ENCODE data around the gene SPDEF.
A peak's percentile ranks its signal among the peaks of the same experiment; 100 is the strongest.

Gene SPDEF

DNA sequence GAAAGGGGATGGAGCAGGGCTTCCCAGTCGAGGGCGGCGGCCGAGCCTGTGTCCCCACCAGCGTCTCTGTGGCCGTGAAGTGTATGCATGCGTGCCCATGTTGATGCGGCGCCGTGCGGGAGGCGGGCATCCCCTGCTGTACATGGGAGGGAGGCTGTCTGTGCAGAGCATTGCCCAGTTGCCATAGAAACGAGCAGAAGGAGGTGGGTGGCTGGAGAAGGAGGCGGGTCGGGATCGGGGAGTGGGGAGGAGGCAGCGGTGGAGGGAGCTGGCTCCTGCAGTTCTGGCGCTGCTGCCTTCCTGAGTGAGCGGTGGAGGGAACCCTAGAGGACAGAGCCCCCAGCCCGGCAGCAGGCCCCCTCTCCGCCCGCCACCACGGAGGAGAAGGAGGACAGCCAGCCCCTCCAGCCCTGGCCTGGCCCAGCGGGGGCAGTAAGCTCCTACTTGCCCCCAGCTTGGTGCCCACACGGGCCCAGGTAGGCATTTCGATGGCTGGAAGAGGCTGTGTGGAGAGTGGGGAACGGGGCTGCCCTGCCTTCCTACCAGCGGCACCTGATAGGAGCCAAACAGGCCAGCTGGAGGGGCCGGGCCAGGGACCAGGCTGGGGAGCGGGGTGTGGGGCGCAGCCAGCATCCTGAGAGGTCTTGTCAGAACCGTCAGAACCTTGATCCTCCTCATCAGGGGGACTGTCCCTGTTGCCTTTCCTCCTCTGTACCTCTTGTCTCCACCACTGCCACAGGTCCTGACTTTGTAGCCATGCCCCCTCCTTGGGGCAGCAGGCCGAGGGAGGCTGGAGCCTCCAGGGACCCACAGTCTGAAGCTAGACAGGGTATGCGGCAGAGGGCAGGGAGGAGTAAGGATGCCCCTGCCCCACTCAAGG, 41.3 kb downstream of the SPDEF start:
- Histone ChIP-seq H3K4me1 (ENCODE audit: insufficient read depth, poor library complexity, severe bottlenecking) (no peaks in the 10 kb centered on the region), H3K9me3 (ENCODE audit: severe bottlenecking) (no peaks in the 10 kb centered on the region), H3K4me3 (ENCODE audit: severe bottlenecking) (no peak overlapping the region), H3K27ac (ENCODE audit: poor library complexity, severe bottlenecking) (no peak overlapping the region), H3K36me3 (ENCODE audit: low read depth) (no peaks in the 10 kb centered on the region), H3K27me3 (ENCODE audit: insufficient read depth, poor library complexity, severe bottlenecking) (no peaks in the 10 kb centered on the region)
- TF ChIP-seq, protein P1, sequence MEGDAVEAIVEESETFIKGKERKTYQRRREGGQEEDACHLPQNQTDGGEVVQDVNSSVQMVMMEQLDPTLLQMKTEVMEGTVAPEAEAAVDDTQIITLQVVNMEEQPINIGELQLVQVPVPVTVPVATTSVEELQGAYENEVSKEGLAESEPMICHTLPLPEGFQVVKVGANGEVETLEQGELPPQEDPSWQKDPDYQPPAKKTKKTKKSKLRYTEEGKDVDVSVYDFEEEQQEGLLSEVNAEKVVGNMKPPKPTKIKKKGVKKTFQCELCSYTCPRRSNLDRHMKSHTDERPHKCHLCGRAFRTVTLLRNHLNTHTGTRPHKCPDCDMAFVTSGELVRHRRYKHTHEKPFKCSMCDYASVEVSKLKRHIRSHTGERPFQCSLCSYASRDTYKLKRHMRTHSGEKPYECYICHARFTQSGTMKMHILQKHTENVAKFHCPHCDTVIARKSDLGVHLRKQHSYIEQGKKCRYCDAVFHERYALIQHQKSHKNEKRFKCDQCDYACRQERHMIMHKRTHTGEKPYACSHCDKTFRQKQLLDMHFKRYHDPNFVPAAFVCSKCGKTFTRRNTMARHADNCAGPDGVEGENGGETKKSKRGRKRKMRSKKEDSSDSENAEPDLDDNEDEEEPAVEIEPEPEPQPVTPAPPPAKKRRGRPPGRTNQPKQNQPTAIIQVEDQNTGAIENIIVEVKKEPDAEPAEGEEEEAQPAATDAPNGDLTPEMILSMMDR (IDR thresholded peaks at IDR 0.05; ENCODE audit: poor library complexity, severe bottlenecking), result no peak
- ATAC-seq (ENCODE audit: low read depth) (peak; percentile 38; the same call in 1 of the 3 replicates), DNase-seq (ENCODE audit: low spot score) (peak; percentile 46)

DNA sequence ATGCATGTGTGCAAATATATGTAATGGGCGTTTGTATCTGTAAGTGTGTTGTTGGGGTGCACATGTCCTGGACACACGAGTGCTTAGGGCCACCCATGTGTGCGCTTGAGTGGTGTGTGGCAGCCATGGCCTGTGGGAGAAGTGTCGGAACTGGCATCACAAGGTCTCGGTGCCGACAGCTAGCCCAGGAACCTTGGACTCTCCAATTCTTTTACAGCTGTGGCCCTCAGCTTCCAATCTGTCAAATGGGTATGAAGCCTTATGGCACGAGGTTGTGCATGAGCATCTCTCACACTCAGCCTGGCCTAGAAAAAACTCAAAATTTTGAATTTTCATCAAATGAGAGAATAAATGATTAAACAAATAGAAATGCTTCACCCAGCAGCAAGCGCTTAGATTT, 42.0 kb downstream of the SPDEF start:
- no peak overlapping the region for H3K27ac ChIP-seq (ENCODE audit: poor library complexity, severe bottlenecking)
- H3K9me3 ChIP-seq (ENCODE audit: severe bottlenecking), result no peaks in the 10 kb centered on the region
- peak; percentile 27 for DNase-seq (ENCODE audit: low spot score)
- ATAC-seq (ENCODE audit: low read depth), result no peak
- no peaks in the 10 kb centered on the region for H3K4me1 ChIP-seq (ENCODE audit: insufficient read depth, poor library complexity, severe bottlenecking)
- TF ChIP-seq, protein P1 (IDR thresholded peaks at IDR 0.05; ENCODE audit: poor library complexity, severe bottlenecking), result no peak
- no peak overlapping the region for H3K4me3 ChIP-seq (ENCODE audit: severe bottlenecking)
- peaks cover 3% of the 10 kb centered on the region for H3K27me3 ChIP-seq (ENCODE audit: insufficient read depth, poor library complexity, severe bottlenecking)
- H3K36me3 ChIP-seq (ENCODE audit: low read depth), result no peaks in the 10 kb centered on the region

DNA sequence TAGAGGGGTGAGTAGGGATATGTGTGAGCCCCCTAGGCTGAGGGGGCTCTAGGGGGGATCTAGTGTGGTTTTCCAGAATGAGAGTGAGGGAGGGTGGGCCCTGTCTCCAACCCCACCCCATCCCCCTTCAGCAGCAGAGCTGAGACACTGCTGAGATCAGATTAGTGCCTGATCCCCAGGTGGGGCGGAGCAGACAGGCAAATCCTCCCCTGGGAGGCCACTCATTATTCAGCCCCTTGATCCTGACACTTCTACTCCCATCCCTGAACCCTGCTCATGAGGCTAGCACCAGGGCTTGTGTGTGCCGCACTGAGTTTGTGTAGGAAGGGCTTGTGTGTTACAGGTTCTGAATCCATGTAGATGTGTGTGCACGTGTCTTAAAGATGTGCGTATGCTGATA, 42.5 kb downstream of the SPDEF start:
- peaks cover 5% of the 10 kb centered on the region for H3K27me3 ChIP-seq (ENCODE audit: insufficient read depth, poor library complexity, severe bottlenecking)
- no peaks in the 10 kb centered on the region for H3K4me1 ChIP-seq (ENCODE audit: insufficient read depth, poor library complexity, severe bottlenecking)
- no peak overlapping the region for H3K4me3 ChIP-seq (ENCODE audit: severe bottlenecking)
- TF ChIP-seq, protein P1 (IDR thresholded peaks at IDR 0.05; ENCODE audit: poor library complexity, severe bottlenecking), result no peak
- no peaks in the 10 kb centered on the region for H3K36me3 ChIP-seq (ENCODE audit: low read depth)
- no peaks in the 10 kb centered on the region for H3K9me3 ChIP-seq (ENCODE audit: severe bottlenecking)
- no peak overlapping the region for H3K27ac ChIP-seq (ENCODE audit: poor library complexity, severe bottlenecking)
- DNase-seq (ENCODE audit: low spot score) (peak; percentile 4), ATAC-seq (ENCODE audit: low read depth) (no peak)

DNA sequence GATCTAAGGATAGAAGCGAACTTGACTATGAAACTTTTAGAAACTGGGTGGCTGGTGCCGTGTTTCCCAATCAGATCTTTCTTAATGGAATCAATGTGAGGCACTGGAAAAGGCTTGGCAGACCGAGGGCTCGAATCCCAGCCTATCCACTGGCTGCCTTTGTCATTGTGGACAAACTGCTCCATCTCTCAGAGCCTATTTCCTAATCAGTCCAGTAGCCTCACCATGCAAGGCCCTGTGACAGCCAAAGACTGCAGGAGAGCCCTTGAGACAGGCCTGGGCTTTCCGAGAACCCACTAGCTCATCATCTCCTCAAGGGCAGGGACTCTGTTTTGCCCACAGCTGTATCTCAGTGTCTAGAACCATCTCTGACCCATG, 43.4 kb downstream of the SPDEF start:
- no peaks in the 10 kb centered on the region for H3K4me1 ChIP-seq (ENCODE audit: insufficient read depth, poor library complexity, severe bottlenecking)
- H3K4me3 ChIP-seq (ENCODE audit: severe bottlenecking), result no peak overlapping the region
- peaks cover 5% of the 10 kb centered on the region for H3K27me3 ChIP-seq (ENCODE audit: insufficient read depth, poor library complexity, severe bottlenecking)
- DNase-seq (ENCODE audit: low spot score) (peak; percentile 13), ATAC-seq (ENCODE audit: low read depth) (no peak)
- TF ChIP-seq, protein P1 (IDR thresholded peaks at IDR 0.05; ENCODE audit: poor library complexity, severe bottlenecking), result no peak
- no peaks in the 10 kb centered on the region for H3K9me3 ChIP-seq (ENCODE audit: severe bottlenecking)
- no peaks in the 10 kb centered on the region for H3K36me3 ChIP-seq (ENCODE audit: low read depth)
- no peak overlapping the region for H3K27ac ChIP-seq (ENCODE audit: poor library complexity, severe bottlenecking)
